Endothelial cell of umbilical vein (primary cell): ENCODE data around the gene SETD1A.

ENCODE experiments used
- CTCF ChIP-seq, 2 donors: IDR thresholded peaks; 1 replicate in 1 of 2; 2 replicates in 1 of 2; pipeline ENCODE4 v1.5.1; 2011; ENCODE audit warnings: low read length in 2 of 2, mild to moderate bottlenecking in 2 of 2, moderate library complexity in 2 of 2, control low read depth in 1 of 2, inconsistent platforms in 1 of 2, low read depth in 1 of 2; ENCODE audit not compliant: insufficient read depth in 1 of 2; ENCODE audit errors: extremely low read depth in 1 of 2
- MAX ChIP-seq: IDR thresholded peaks from 2 replicates; pipeline ENCODE4 v1.6.1; 2011; ENCODE audit not compliant: insufficient read depth, insufficient read length
- POLR2A ChIP-seq: IDR thresholded peaks from 2 replicates; pipeline ENCODE4 v1.6.1; 2012; ENCODE audit warnings: low read depth, mild to moderate bottlenecking, control low read depth, low read length

GRCh38 chr16:30979170-30980022 lies 21.8 kb downstream of the SETD1A start:
- no peak for TF ChIP-seq MAX
- no peak for TF ChIP-seq CTCF (IDR thresholded peaks at IDR 0.05; ENCODE audit: extremely low read depth in 1 of 2, insufficient read depth in 1 of 2, low read depth in 1 of 2, low read length in 2 of 2)
- no peak for TF ChIP-seq POLR2A
